GM10847 (cell line): ENCODE data around the gene SLC25A28.

Source experiments
- POLR2A ChIP-seq: IDR thresholded peaks from 2 replicates; pipeline ENCODE4 v1.6.1; 2011; ENCODE audit not compliant: insufficient read length; ENCODE audit errors: extremely low read depth

SLC25A28 gene, protein sequence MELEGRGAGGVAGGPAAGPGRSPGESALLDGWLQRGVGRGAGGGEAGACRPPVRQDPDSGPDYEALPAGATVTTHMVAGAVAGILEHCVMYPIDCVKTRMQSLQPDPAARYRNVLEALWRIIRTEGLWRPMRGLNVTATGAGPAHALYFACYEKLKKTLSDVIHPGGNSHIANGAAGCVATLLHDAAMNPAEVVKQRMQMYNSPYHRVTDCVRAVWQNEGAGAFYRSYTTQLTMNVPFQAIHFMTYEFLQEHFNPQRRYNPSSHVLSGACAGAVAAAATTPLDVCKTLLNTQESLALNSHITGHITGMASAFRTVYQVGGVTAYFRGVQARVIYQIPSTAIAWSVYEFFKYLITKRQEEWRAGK

DNA sequence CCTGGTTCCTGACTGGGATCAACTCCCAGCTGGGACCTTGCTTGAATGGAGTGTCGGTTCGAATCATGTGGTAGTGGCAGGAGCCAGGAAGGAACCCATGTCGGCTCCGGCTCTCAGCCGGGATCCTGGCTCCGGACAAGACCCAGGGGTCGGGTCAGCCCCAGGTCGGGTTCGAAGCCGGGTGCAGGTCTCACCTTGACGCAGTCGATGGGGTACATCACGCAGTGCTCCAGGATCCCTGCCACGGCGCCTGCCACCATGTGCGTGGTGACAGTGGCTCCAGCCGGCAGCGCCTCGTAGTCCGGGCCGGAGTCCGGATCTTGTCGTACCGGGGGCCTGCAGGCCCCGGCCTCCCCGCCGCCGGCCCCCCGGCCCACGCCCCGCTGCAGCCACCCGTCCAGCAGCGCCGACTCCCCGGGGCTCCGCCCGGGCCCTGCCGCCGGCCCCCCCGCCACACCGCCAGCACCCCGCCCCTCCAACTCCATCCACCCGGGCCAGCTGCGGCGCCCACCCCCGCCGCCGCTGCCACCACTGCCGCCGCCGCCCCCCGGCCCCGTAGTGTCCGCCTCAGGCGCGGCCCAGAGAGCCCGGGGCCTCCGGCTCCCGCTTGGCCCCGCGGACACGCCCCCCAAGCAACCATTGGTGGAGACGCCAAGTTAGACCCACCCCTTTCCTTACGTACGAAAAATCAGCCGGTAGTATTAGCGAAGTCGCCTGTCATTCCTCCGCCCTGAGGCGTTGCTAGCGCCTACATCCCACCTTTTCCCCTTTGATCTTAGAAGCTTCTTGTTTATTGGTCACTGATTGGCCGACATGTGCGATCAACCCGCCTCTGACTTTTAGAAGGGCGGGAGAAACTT is at the start of gene SLC25A28:
TSS of gene SLC25A28 (minus strand) at position 589 of the 860 bp plus-strand sequence. CDS start at position 485, 104 bp downstream.
- peak; percentile 14 for TF ChIP-seq POLR2A

DNA sequence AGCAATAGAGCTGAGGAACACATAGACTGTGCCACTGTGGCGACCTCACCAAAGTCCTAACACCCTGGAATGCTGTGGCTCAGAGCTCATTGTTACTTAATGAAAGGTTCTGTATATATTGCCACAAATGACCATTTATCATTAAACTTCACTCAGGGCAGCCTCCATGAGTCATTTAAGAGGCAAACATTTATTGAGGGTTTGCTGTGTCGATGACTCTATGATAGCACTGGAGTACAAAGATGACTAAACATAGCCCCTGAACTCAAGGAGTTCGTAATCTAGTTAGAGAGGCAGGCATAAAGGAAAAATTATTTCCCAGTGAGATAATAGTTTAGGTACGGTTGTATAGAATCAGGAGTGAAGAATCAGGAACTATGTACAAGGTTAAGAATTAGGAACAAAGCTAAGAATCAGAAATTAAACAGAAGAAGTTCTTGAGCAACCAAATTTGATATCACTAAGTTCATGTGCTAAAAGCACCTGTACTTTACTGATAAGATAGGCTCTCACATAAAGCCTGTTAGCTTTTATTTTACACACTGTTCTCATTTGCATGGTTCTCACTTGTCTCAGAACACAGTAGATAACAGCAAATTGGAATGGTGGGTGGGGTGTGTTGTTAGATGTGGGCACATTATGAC is 47.0 kb upstream of the SLC25A28 start:
- TF ChIP-seq POLR2A: no peak

DNA sequence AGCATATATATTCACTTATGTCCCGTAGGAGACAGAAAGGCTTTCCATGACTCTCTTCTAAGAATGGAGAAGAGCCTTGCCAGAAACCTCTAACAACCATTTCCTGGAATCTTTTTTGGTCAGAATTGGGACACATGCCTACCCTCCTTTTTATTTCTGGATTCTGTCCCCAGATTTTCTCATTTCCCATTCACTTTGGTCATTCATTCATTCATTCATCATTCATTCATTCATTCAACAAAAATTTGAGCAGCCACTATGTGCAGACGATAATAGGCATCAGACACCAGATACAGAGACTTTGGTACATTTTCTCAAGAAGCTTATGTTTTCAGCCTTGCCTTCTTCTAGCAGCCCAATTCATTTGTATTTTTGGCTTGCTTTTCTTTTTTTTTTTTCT is 45.1 kb upstream of the SLC25A28 start:
- no peak for TF ChIP-seq POLR2A

DNA sequence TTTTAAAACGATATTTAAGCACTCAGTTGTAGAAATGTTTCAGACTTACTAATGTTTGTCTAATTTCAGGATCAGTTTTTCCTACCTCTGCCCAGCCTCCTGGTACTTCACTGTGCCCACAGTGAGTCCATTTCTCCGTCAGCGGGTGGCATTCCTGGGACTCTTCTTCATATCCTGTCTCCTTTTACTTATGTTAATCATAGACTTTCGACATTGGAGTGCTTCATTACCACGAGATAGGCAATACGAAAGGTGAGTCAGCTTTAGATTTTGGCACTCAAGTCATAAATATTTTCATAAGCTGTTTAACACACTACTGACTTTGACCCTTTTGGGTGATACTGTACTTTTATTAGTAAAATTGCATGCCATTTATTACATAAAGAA is 41.1 kb upstream of the SLC25A28 start:
- TF ChIP-seq POLR2A: no peak

DNA sequence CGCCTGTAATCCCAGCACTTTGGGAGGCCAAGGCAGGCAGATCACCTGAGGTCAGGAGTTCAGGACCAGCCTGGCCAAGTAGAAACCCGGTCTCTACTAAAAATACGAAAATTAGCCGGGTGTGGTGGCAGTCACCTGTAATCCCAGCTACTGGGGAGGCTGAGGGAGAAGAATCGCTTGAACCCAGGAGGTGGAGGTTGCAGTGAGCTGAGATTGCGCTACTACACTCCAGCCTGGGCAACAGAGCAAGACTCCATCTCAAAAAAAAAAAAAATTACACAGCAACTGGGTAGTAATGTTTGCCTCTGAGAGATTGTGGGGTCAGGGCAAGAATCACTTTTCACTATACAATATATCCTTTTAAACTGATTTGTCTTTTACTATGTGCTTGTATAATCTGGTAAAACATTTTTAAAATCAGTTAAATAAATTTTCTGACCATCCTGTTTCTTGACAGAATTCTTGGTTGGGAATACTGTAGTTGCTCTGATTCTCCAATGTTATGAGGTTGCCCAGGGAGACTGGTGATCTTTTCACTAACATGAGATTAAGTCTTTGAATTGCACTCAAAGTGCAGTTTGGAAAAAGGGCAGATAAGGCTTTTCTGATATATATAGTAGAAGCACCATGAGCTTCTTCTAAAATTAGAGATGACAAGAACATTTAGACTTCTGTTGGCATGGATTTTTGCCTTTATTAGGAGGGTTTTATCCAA is 40.6 kb upstream of the SLC25A28 start:
- TF ChIP-seq POLR2A: no peak

DNA sequence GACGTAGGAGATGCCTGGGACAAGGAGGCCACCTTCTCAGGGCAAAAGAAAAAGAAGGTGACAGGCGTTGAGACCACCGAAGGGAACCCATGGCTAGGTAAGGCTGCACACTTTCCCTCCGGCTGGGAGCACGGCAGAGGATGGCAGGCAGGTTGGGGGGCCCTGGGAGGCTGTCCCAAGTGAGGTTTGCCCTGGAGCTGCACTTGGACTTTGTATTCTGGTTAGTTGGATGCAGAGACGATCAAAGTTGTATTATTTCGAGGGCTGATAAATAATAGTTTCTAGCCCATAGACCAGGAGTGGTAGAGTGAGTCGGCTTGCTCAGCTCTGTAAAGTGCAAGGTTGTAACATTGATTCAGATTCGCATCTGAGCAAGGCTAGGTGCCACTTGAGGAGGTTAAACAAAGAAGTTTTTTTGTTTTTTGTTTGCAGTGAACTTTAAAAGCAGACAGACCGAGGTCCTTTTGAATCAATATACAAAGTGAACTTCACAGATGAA is 39.7 kb upstream of the SLC25A28 start:
- TF ChIP-seq POLR2A: no peak

DNA sequence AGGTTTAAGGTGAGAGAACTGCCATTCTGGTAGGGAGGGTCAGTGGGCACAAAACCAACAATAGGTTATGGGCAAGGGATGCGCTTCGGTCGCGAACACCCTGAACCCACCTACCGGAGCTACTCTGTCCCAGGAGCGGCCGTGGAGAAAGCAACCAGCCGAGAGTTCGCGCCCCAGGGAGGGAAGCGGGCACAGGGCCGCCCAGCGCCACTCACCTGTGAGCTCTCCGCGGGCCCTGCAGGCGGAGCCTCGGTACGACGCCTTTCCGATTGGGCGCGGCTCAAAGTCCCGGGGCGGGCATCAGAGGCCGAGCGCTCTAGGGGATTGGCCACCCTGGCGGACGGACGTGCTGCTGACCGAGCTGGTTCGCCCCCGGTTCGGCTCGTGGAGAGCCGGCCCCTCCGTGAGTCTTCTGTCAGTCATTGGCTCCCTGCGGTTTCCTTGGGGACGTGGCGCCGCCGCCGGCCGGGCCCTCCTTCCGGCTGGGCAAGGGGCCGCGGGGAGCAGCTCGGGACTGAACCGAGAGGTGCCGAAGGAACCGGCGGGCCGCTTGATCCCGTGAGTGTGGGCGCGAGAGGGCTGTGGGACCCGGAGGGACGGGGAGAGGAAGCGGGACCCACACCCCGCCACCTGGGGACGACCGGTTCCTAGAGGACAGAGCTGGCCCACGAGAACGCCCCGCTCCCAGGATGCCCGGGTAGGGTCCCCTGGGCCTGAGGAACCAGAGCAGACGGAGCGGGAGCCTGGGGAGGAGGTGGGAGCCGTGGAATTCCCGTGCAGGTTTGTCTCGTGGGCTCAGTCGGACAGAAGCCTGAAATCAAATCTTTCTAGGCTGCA is 39.0 kb upstream of the SLC25A28 start, which contains the start of gene ENTPD7:
TSS of gene ENTPD7 (plus strand) at position 479 of the 837 bp plus-strand sequence. CDS start 448 bp downstream, outside the sequence.
- TF ChIP-seq POLR2A: peak; percentile 20

DNA sequence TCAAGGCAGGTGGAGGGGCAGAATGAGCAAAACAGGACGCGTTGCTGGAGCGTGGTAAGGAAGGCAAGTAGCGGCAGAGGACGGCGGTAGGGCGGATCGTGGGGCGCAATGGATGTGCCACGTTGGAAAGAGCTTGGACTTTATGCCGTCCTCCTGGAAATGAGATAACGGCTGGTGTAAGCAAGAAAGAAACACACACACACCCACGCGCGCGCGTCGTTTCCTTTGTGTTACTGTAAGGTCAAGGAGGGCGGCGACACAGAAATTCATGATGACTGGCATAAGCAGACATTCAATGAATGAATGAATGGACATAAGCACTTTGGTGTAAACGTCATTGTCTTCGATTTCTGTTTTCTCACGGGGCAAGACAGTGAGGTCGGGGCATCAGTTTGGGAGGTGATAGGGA is 38.4 kb upstream of the SLC25A28 start:
- TF ChIP-seq POLR2A: no peak

DNA sequence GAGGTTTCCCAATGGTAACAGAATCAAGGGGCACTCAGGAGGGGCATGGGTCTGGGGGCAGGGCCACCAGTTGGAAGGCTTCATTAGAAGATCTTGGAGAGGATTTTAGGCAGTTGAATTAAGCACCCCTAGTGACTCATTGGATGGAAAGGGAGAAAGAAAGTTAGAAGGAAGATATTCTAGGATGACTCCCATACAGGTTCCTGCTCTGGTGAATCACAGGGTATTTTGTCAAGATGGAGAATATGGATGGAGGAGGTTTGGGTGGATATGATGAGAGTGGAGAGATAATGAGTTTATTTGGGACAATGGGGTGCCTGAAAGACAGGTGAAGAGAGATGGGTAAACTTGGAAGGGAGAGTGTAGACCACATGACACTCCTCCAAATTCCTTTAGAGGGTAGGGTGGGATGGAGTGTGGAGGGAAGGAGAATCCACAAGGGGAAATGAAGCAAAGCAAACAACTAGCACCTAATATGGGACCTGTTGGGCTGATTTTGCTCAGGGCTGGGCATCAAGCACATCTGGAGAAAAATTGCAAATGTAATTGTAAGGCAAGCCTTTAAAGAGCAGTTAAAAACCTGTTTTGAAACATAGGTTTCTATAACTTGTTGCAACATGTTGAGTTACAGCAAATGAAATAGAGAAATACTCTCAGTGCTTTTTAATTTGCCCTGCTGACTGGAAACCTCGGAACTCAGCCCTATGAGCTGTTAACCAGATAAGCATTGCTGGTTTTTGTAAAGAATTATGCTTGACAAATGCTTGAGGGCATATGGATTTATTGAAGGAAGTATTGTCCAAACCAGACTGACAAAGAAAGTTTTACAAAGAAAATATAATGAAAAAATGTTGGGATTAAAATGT is 36.2 kb upstream of the SLC25A28 start:
- no peak for TF ChIP-seq POLR2A

DNA sequence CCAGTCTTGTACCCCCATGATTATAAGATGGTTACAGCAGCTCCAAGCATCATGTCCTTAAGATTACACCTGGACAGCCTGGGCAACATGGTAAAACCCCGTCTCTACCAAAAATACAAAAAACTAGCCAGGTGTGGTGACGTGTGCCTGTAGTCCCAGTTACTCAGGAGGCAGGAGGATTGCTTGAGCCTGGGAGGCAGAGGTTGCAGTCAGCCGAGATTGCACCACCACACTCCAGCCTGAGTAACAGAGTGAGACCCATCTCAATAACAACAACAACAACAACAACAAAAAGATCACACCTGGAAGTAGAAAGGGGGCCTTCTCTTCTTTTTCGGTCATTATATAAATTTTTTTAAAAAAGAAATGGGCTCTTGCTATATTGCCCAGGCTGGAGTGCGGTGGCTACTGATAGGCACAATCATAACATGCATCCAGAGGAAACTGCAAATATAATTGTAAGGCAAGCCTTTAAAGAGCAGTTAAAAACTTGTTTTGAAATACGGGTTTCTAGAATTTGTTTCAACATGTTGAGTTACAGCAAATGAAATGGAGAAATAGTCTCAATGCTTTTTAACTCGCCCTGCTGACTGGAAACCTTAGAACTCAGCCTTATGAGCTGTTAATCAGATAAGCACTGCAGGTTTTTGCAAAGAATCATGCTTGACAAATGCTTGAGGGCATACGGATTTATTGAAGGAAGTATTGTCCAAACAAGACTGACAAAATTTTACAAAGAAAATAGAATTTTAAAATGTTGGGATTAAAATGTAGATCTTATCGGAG is 34.3 kb upstream of the SLC25A28 start:
- no peak for TF ChIP-seq POLR2A

DNA sequence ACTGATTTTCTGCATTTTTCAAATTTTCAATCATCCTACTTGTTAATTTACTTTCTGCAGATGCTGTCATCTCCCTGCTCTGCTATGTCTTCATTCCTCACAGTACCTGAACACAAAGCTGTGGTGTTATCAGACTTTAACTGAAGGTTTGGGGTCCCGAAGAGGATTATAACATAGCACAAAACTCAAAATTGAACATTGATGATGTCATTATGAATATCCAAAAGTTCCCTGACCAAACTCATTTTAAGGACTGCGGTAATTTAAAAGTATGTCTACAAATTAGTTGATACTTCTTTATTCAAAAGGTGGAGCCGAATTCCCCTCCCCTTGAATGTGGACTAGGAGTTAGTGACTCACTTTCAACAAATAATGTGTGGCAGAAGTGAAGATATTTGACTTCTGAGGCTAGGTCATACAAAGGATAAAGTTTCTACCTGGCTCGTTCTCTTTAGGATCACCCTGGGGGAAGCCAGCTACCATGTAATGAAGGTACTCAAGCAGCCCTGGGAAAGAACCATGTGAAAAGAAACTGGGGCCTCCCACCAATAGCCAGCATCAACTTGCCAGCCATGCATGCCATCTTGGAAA is 32.7 kb upstream of the SLC25A28 start:
- no peak for TF ChIP-seq POLR2A

DNA sequence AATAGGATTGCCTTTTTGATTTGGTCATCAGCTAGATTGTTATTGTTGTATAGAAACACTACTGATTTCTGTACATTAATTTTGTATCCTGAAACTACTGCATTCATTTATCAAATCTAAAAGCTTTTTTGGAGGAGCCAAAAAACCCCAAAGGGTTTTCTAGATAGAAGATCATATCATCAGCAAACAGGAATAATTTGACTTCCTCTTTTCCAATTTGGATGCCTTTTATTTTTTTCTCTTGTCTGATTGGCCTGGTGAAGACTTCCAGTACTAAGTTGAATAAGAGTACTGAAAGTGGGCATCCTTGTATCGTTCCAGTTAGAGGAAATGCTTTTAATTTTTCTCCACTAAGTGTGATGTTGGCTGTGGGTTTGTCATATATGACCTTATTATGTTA is 28.5 kb upstream of the SLC25A28 start:
- no peak for TF ChIP-seq POLR2A
